ENCODE data around the gene VPS39.
A peak's percentile ranks its signal among the peaks of the same experiment; 100 is the strongest.

Gene VPS39

GRCh38 chr15:42143866-42144625 lies 64.1 kb downstream of the VPS39 start:
- no peak for DNase-seq

GRCh38 chr15:42143356-42143755 lies 64.7 kb downstream of the VPS39 start:
- no peak for DNase-seq

- DNase-seq, result no peak
These were observed 66.1 kb downstream of the VPS39 start for GRCh38 chr15:42141795-42142667.

GRCh38 chr15:42141246-42141645 lies 66.9 kb downstream of the VPS39 start:
- DNase-seq, result no peak

GRCh38 chr15:42140383-42141070 lies 67.6 kb downstream of the VPS39 start:
- no peak for DNase-seq

- DNase-seq, result no peak
These were observed 68.5 kb downstream of the VPS39 start for GRCh38 chr15:42139596-42139995.

- DNase-seq, result no peak
These were observed 69.1 kb downstream of the VPS39 start for GRCh38 chr15:42138968-42139386.

GRCh38 chr15:42138411-42138810 lies 69.7 kb downstream of the VPS39 start:
- no peak for DNase-seq

GRCh38 chr15:42137461-42138261 lies 70.4 kb downstream of the VPS39 start:
- DNase-seq, result peak; percentile 73

GRCh38 chr15:42136513-42136912 lies 71.6 kb downstream of the VPS39 start:
- no peak for DNase-seq

- no peak for DNase-seq
These were observed 72.8 kb downstream of the VPS39 start for GRCh38 chr15:42135351-42135750.

GRCh38 chr15:42134617-42135245 lies 73.4 kb downstream of the VPS39 start:
- DNase-seq, result no peak

- peak; percentile 35 for DNase-seq
These were observed 74.1 kb downstream of the VPS39 start for GRCh38 chr15:42133886-42134502.

- no peak for DNase-seq
These were observed 74.7 kb downstream of the VPS39 start for GRCh38 chr15:42133356-42133755.

- peak; percentile 52 for DNase-seq
These were observed 76.0 kb downstream of the VPS39 start for GRCh38 chr15:42131826-42132806.

GRCh38 chr15:42131006-42131405 lies 77.1 kb downstream of the VPS39 start:
- DNase-seq, result no peak

GRCh38 chr15:42130246-42130986 lies 77.7 kb downstream of the VPS39 start:
- no peak for DNase-seq

- DNase-seq, result no peak
These were observed 78.7 kb downstream of the VPS39 start for GRCh38 chr15:42129364-42129763.

- DNase-seq, result no peak
These were observed 79.6 kb downstream of the VPS39 start for GRCh38 chr15:42128476-42128875.

GRCh38 chr15:42123546-42123945 lies 84.6 kb downstream of the VPS39 start:
- no peak for DNase-seq

Data from NCI-H510A treated with DMSO at 0.1 percent for 48 hours (cell line).